Endothelial cell of umbilical vein (primary cell): ENCODE measurements around the gene ZBED4. TPM values are rescaled to one million over a fixed set of nuclear protein-coding genes. Genes with fewer than 3 reads are reported as not detected.

Experiments used
- BruUV-seq: library from RNA; stranded (reverse); fragments of 400-500 nt; replicated peaks from 2 replicates; lab custom pipeline; 2021; lab: Mats Ljungman, UMichigan
- CTCF ChIA-PET: fragments of 300-600, 350-600 bp; sonication (Branson Sonifier 250); formaldehyde crosslinking; loops from one replicate; lab custom pipeline; 2021; ENCODE audit warnings: antibody characterized with exemption, inconsistent platforms; lab: Charles Lee
- POLR2A ChIA-PET: fragments of 300-600, 350-600 bp; sonication (Branson Sonifier 250); formaldehyde crosslinking; loops from one replicate; lab custom pipeline; 2021; ENCODE audit warnings: antibody characterized with exemption, inconsistent platforms; lab: Charles Lee
- DNase-seq: peaks from one replicate; pipeline ENCODE4 v3.0.0-alpha.2; 2011; ENCODE audit warnings: low read depth, low spot score
- FAIRE-seq: peaks from 2 replicates; lab custom pipeline; 2011; peaks lifted over from hg19 to GRCh38; lab: Jason Lieb, UNC
- H2AFZ ChIP-seq: 2 replicates; pipeline ENCODE4 v1.6.0; 2012; ENCODE audit warnings: low read depth, low read length, control low read depth, inconsistent platforms
- H3K27ac ChIP-seq: 2 replicates; pipeline ENCODE4 v1.5.1; 2011; ENCODE audit warnings: low read depth, mild to moderate bottlenecking, control low read depth, low read length, moderate library complexity; ENCODE audit not compliant: insufficient read depth
- H3K27me3 ChIP-seq, 2 experiments: 2 replicates each; pipeline versions ENCODE4 v1.6.0 to v1.6.1; 2011; ENCODE audit warnings: low read length in 2 of 2, mixed read lengths in 1 of 2; ENCODE audit not compliant: control insufficient read depth in 2 of 2, insufficient read depth in 2 of 2
- H3K36me3 ChIP-seq, 2 experiments: 2 replicates in 1 of 2; 3 replicates in 1 of 2; pipeline ENCODE4 v1.5.1; 2011; ENCODE audit warnings: low read length in 2 of 2, mild to moderate bottlenecking in 1 of 2, moderate library complexity in 1 of 2; ENCODE audit not compliant: control insufficient read depth in 2 of 2, insufficient read depth in 2 of 2; ENCODE audit errors: extremely low read depth in 1 of 2
- H3K4me1 ChIP-seq: 3 replicates; pipeline ENCODE4 v1.5.1; 2011; ENCODE audit warnings: mild to moderate bottlenecking, low read length; ENCODE audit not compliant: control insufficient read depth, insufficient read depth; ENCODE audit errors: extremely low read depth
- H3K4me2 ChIP-seq: 2 replicates; pipeline ENCODE4 v1.6.1; 2011; ENCODE audit warnings: low read length, control low read depth, mixed read lengths; ENCODE audit not compliant: insufficient read depth
- H3K4me3 ChIP-seq, 3 experiments: fragments of 200-600 bp in 1 of 3; sonication (generic), shearing (Covaris generic) in 1 of 3; replicated peaks in 1 of 3; 2 replicates each; pipeline ENCODE4 v1.5.1; 2011 to 2016; ENCODE audit warnings: control low read depth in 3 of 3, low read length in 3 of 3, mild to moderate bottlenecking in 2 of 3, inconsistent platforms in 1 of 3, low read depth in 1 of 3, moderate library complexity in 1 of 3; ENCODE audit not compliant: insufficient read depth in 1 of 3
- H3K79me2 ChIP-seq: 2 replicates; pipeline ENCODE4 v1.6.0; 2012; ENCODE audit warnings: low read length, inconsistent platforms; ENCODE audit not compliant: control insufficient read depth, insufficient read depth
- H3K9ac ChIP-seq: replicated peaks from 2 replicates; pipeline ENCODE3; 2011; ENCODE audit warnings: low read length, control low read depth; ENCODE audit not compliant: insufficient read depth; ENCODE audit errors: extremely low read depth
- H3K9me1 ChIP-seq: replicated peaks from 3 replicates; pipeline ENCODE4 v1.6.0; 2011; ENCODE audit warnings: mild to moderate bottlenecking, low read length; ENCODE audit not compliant: control insufficient read depth, insufficient read depth; ENCODE audit errors: extremely low read depth
- H3K9me3 ChIP-seq: replicated peaks from 2 replicates; pipeline ENCODE4 v1.5.1; 2012; ENCODE audit warnings: low read length, inconsistent platforms; ENCODE audit not compliant: control insufficient read depth, insufficient read depth
- H4K20me1 ChIP-seq: replicated peaks from 2 replicates; pipeline ENCODE3; 2011; ENCODE audit warnings: mild to moderate bottlenecking, low read length; ENCODE audit not compliant: control insufficient read depth, insufficient read depth; ENCODE audit errors: extremely low read depth
- CTCF ChIP-seq, 2 donors: IDR thresholded peaks; 1 replicate in 1 of 2; 2 replicates in 1 of 2; pipeline ENCODE4 v1.5.1; 2011; ENCODE audit warnings: low read length in 2 of 2, mild to moderate bottlenecking in 2 of 2, moderate library complexity in 2 of 2, control low read depth in 1 of 2, inconsistent platforms in 1 of 2, low read depth in 1 of 2; ENCODE audit not compliant: insufficient read depth in 1 of 2; ENCODE audit errors: extremely low read depth in 1 of 2
- EZH2 ChIP-seq: IDR thresholded peaks from 2 replicates; pipeline ENCODE4 v1.6.1; 2012; ENCODE audit warnings: borderline replicate concordance, low read depth, mild to moderate bottlenecking, moderate library complexity, low read length, inconsistent platforms; ENCODE audit not compliant: severe bottlenecking
- FOS ChIP-seq: IDR thresholded peaks from 2 replicates; pipeline ENCODE4 v1.6.1; 2011; ENCODE audit warnings: mild to moderate bottlenecking, low read length, moderate library complexity, borderline replicate concordance; ENCODE audit not compliant: insufficient read depth
- GATA2 ChIP-seq: IDR thresholded peaks from 2 replicates; pipeline ENCODE4 v1.7.0; 2011; ENCODE audit warnings: low read depth, mild to moderate bottlenecking, moderate library complexity, mixed read lengths, low read length; ENCODE audit not compliant: insufficient read length, insufficient read depth
- JUN ChIP-seq: IDR thresholded peaks from 2 replicates; pipeline ENCODE4 v1.6.1; 2011; ENCODE audit warnings: borderline replicate concordance, low read depth; ENCODE audit not compliant: insufficient read length, insufficient read depth
- MAX ChIP-seq: IDR thresholded peaks from 2 replicates; pipeline ENCODE4 v1.6.1; 2011; ENCODE audit not compliant: insufficient read depth, insufficient read length
- MYC ChIP-seq: IDR thresholded peaks from one replicate; pipeline ENCODE4 v1.6.1; 2011; ENCODE audit warnings: mild to moderate bottlenecking, low read depth, low read length
- POLR2A ChIP-seq: IDR thresholded peaks from 2 replicates; pipeline ENCODE4 v1.6.1; 2012; ENCODE audit warnings: low read depth, mild to moderate bottlenecking, control low read depth, low read length
- POLR2AphosphoS5 ChIP-seq: IDR thresholded peaks from 2 replicates; pipeline ENCODE4 v1.6.1; 2012; ENCODE audit warnings: low read depth, mild to moderate bottlenecking, control low read depth, low read length, moderate library complexity; ENCODE audit not compliant: insufficient read depth
- dilution Hi-C: fragments of 300-500 bp; cut with MboI; formaldehyde crosslinking; loops from one replicate; pipeline ENCODE4 v1.15.0; 2019; ENCODE audit warnings: low sequenced_read_pairs; ENCODE audit not compliant: extremely low pct_ligation_motif_present
- intact Hi-C: fragments of 100-400 bp; cut with micrococcal nuclease; formaldehyde crosslinking; loops from one replicate; pipeline ENCODE4 v1.10.0; 2022
- polyA plus RNA-seq, 4 experiments: library from polyadenylated mRNA; depleted of rRNA in 3 of 4; stranded (reverse) in 3 of 4; unstranded in 1 of 4; fragments of >200 nt; gene quantifications; 2 replicates each; pipeline versions ENCODE4 v1.2.1 to v1.2.3, GENCODE V29; 2011 to 2012; ENCODE audit warnings: missing spikeins in 1 of 4
- total RNA-seq: library from RNA; stranded (reverse); gene quantifications from 2 replicates; pipeline ENCODE4 v1.2.3, GENCODE V29; 2021

The ZBED4 gene
- total and polyA plus RNA-seq, 2 donors (not counting 3 experiments of a cell fraction or from before 2014, with no cell fraction given): 8.6 to 18.2 TPM

- POLR2A ChIA-PET: no interaction called here
- DNase-seq (no peak), FAIRE-seq (no peak)
Measured at GRCh38 chr22:49811020-49811791, 42.4 kb upstream of the ZBED4 start.

GRCh38 chr22:49812838-49813237 lies 40.8 kb upstream of the ZBED4 start:
- Histone ChIP-seq H3K9me1 (no peaks in the 10 kb centered on the region), H3K79me2 (peaks cover 99% of the 10 kb centered on the region), H2AFZ (no peak overlapping the region), H3K9me3 (no peaks in the 10 kb centered on the region), H3K4me3 (no peak overlapping the region), H3K27me3 (no peaks in the 10 kb centered on the region), H3K4me2 (no peak overlapping the region), H3K36me3 (peaks cover 0 to 25% of the 10 kb centered on the region in 2 experiments), H3K27ac (no peak overlapping the region), H3K9ac (no peak overlapping the region), H3K4me1 (peaks cover 3% of the 10 kb centered on the region), H4K20me1 (peaks cover 17% of the 10 kb centered on the region)
- FAIRE-seq (peak; percentile 49), DNase-seq (no peak)
- BruUV-seq: no TSS peak
- dilution Hi-C loops: no loop called here
- intact Hi-C loops: no loop called here
- ChIA-PET POLR2A (no interaction called here), CTCF (no interaction called here)
- TF ChIP-seq GATA2: no peak
- no peak for TF ChIP-seq POLR2A
- no peak for TF ChIP-seq JUN
- TF ChIP-seq FOS: no peak
- no peak for TF ChIP-seq CTCF (IDR thresholded peaks at IDR 0.05; ENCODE audit: extremely low read depth in 1 of 2, insufficient read depth in 1 of 2, low read depth in 1 of 2, low read length in 2 of 2)
- TF ChIP-seq POLR2AphosphoS5: no peak
- TF ChIP-seq EZH2: no peak
- TF ChIP-seq MAX: no peak
- TF ChIP-seq MYC: no peak

More at GRCh38 chr22:49811020-49811791, 42.4 kb upstream of the ZBED4 start:
- Histone ChIP-seq H2AFZ (no peak overlapping the region), H3K9me1 (no peaks in the 10 kb centered on the region), H4K20me1 (peaks cover 22% of the 10 kb centered on the region), H3K36me3 (peaks cover 0 to 14% of the 10 kb centered on the region in 2 experiments), H3K4me1 (peaks cover 3% of the 10 kb centered on the region), H3K27ac (no peak overlapping the region), H3K4me3 (no peak overlapping the region), H3K27me3 (no peaks in the 10 kb centered on the region), H3K9me3 (no peaks in the 10 kb centered on the region), H3K4me2 (no peak overlapping the region), H3K9ac (no peak overlapping the region), H3K79me2 (peaks cover 99% of the 10 kb centered on the region)
- CTCF ChIA-PET: no interaction called here
- dilution Hi-C loops: no loop called here
- BruUV-seq: no TSS peak
- TF ChIP-seq FOS: no peak
- no peak for TF ChIP-seq MYC
- no peak for TF ChIP-seq POLR2A
- no peak for TF ChIP-seq POLR2AphosphoS5
- intact Hi-C loops: no loop called here
